HepG2 (cell line): ENCODE measurements around the gene ERRFI1. TPM values are rescaled to one million over a fixed set of nuclear protein-coding genes. Genes with fewer than 3 reads are reported as not detected.

Source experiments
- DMAP1 ChIP-seq: IDR thresholded peaks from 2 replicates; pipeline ENCODE4 v1.6.1; 2016
- E2F5 ChIP-seq: sonication (generic); formaldehyde crosslinking; conservative IDR thresholded peaks from 2 replicates; pipeline ENCODE4 v1.4.0; 2020; ENCODE audit warnings: missing genetic modification reagents
- ELF4 ChIP-seq: sonication (generic); formaldehyde crosslinking; IDR thresholded peaks from 2 replicates; pipeline ENCODE4 v1.5.0; 2020; ENCODE audit warnings: missing genetic modification reagents, mild to moderate bottlenecking, moderate library complexity, borderline replicate concordance
- ELK4 ChIP-seq: sonication (generic); formaldehyde crosslinking; IDR thresholded peaks from 2 replicates; pipeline ENCODE4 v1.9.0; 2021; ENCODE audit warnings: missing genetic modification reagents, borderline replicate concordance
- GPBP1L1 ChIP-seq: sonication (generic); formaldehyde crosslinking; IDR thresholded peaks from 2 replicates; pipeline ENCODE4 v1.5.0; 2020; ENCODE audit warnings: mild to moderate bottlenecking, missing genetic modification reagents
- KAT8 ChIP-seq: IDR thresholded peaks from 2 replicates; pipeline ENCODE4 v1.6.1; 2016; ENCODE audit warnings: missing genetic modification reagents, missing compliant biosample characterization
- MAFK ChIP-seq, 2 experiments: IDR thresholded peaks in 1 of 2; conservative IDR thresholded peaks in 1 of 2; 2 replicates each; pipeline ENCODE4 v1.6.1; 2011; ENCODE audit warnings: improper control_type of control experiment in 2 of 2, low read length in 2 of 2
- NFE2L2 ChIP-seq: fragments of 150-350 bp; IDR thresholded peaks from 2 replicates; pipeline ENCODE4 v1.6.1; 2014; ENCODE audit warnings: low read length
- PAF1 ChIP-seq: IDR thresholded peaks from 2 replicates; pipeline ENCODE4 v1.6.1; 2016; ENCODE audit warnings: missing genetic modification reagents, missing compliant biosample characterization
- TARDBP ChIP-seq: sonication (generic); formaldehyde crosslinking; IDR thresholded peaks from 2 replicates; pipeline ENCODE4 v1.8.0; 2022; ENCODE audit warnings: mild to moderate bottlenecking, missing genetic modification reagents
- USF2 ChIP-seq, 2 experiments: sonication (generic) in 1 of 2; formaldehyde crosslinking in 1 of 2; IDR thresholded peaks; 2 replicates each; pipeline versions ENCODE4 v1.5.1 to v1.6.1; 2011 to 2020; ENCODE audit warnings: borderline replicate concordance in 1 of 2, low read depth in 1 of 2, low read length in 1 of 2, mild to moderate bottlenecking in 1 of 2, missing genetic modification reagents in 1 of 2, moderate library complexity in 1 of 2
- ZFP41 ChIP-seq: sonication (generic); formaldehyde crosslinking; IDR thresholded peaks from 2 replicates; pipeline ENCODE4 v1.4.0; 2020; ENCODE audit warnings: mild to moderate bottlenecking, missing genetic modification reagents, borderline replicate concordance
- ZNF143 ChIP-seq: sonication (generic); formaldehyde crosslinking; IDR thresholded peaks from 2 replicates; pipeline ENCODE4 v1.4.0; 2020; ENCODE audit warnings: missing genetic modification reagents
- ZNF18 ChIP-seq: sonication (generic); formaldehyde crosslinking; IDR thresholded peaks from 2 replicates; pipeline ENCODE4 v1.8.0; 2022; ENCODE audit warnings: mild to moderate bottlenecking, missing genetic modification reagents; ENCODE audit not compliant: insufficient replicate concordance
- ZNF33B ChIP-seq: sonication (generic); formaldehyde crosslinking; IDR thresholded peaks from 2 replicates; pipeline ENCODE4 v1.5.1; 2020; ENCODE audit warnings: mild to moderate bottlenecking, missing genetic modification reagents
- ZNF382 ChIP-seq: sonication (generic); formaldehyde crosslinking; IDR thresholded peaks from 2 replicates; pipeline ENCODE4 v1.5.0; 2020; ENCODE audit warnings: missing genetic modification reagents, mild to moderate bottlenecking, borderline replicate concordance
- ZNF512B ChIP-seq: sonication (generic); formaldehyde crosslinking; IDR thresholded peaks from 2 replicates; pipeline ENCODE4 v1.5.1; 2020; ENCODE audit warnings: missing genetic modification reagents, mild to moderate bottlenecking, borderline replicate concordance
- ZNF552 ChIP-seq: sonication (generic); formaldehyde crosslinking; IDR thresholded peaks from 2 replicates; pipeline ENCODE4 v1.9.0; 2022; ENCODE audit warnings: missing genetic modification reagents, mild to moderate bottlenecking, borderline replicate concordance
- polyA plus RNA-seq, 8 experiments: library from polyadenylated mRNA; depleted of rRNA in 3 of 8; stranded (reverse) in 7 of 8; unstranded in 1 of 8; fragments of >200 nt; fragmentation: Illumina TruSeq in 4 of 8; extraction: Trizol in 4 of 8; gene quantifications; 2 replicates each; pipeline versions ENCODE4 v1.2.1 to v1.2.3, GENCODE V29; 2011 to 2016; ENCODE audit warnings: low read depth in 4 of 8, missing spikeins in 1 of 8, mixed read lengths in 1 of 8; ENCODE audit not compliant: insufficient read depth in 1 of 8
- total RNA-seq, 5 experiments: library from RNA; depleted of rRNA; stranded (reverse); fragments of >200 nt; fragmentation: Illumina TruSeq; extraction: Trizol; gene quantifications; 2 replicates each; pipeline ENCODE4 v1.2.3, GENCODE V29; 2016; ENCODE audit warnings: low read depth in 1 of 5

Gene ERRFI1
- total and polyA plus RNA-seq, 2 of the 13 experiments (the other 11 are each of a cell fraction or from before 2014, with no cell fraction given) = 84.4 to 753 TPM

- no peak for TF ChIP-seq GPBP1L1 (CRISPR knock-in tag)
- no peak for TF ChIP-seq ZNF33B (CRISPR knock-in tag)
- no peak for TF ChIP-seq ZNF18 (CRISPR knock-in tag)
- TF ChIP-seq NFE2L2 = no peak
- TF ChIP-seq ZNF382 (CRISPR knock-in tag) = no peak
- TF ChIP-seq DMAP1 = no peak
- no peak for TF ChIP-seq ZNF143 (CRISPR knock-in tag)
- peak; percentile 57; the same call in 1 of the 2 replicates for TF ChIP-seq ELF4 (CRISPR knock-in tag)
- peak; percentile 67; the same call in 1 of the 2 replicates for TF ChIP-seq ZNF552 (CRISPR knock-in tag)
- no peak for TF ChIP-seq MAFK (conservative IDR thresholded peaks at IDR 0.05 in 1 of 2, IDR thresholded peaks at IDR 0.05 in 1 of 2; ENCODE audit: low read length in 2 of 2)
- TF ChIP-seq PAF1 = 0 out of 2 replicates have a peak, but pooled peaks have one; percentile 52
- peak; percentile 82 for TF ChIP-seq KAT8 (CRISPR knock-in tag)
- peak; percentile 74; the same call in 1 of the 2 replicates for TF ChIP-seq TARDBP
- no peak for TF ChIP-seq ELK4 (CRISPR knock-in tag)
- no peak for TF ChIP-seq ZFP41
- peak; percentile 21; the same call in 1 of the 2 replicates for TF ChIP-seq ZNF512B (CRISPR knock-in tag)
- no peak for TF ChIP-seq E2F5 (CRISPR knock-in tag)
- no peak for TF ChIP-seq USF2 (IDR thresholded peaks at IDR 0.05; ENCODE audit: low read depth, low read length)
- TF ChIP-seq USF2 (CRISPR knock-in tag; IDR thresholded peaks at IDR 0.05; ENCODE audit: borderline replicate concordance) = no peak
These were observed 1.1 kb upstream of the ERRFI1 start (continued) for GRCh38 chr1:8026976-8027747.
